ENCODE measurements around the gene ALG12. TPM values are rescaled to one million over a fixed set of nuclear protein-coding genes. Genes with fewer than 3 reads are reported as not detected.

ALG12 gene
- total RNA-seq, 1 donor from 2014 or later = 11.2 TPM

DNA sequence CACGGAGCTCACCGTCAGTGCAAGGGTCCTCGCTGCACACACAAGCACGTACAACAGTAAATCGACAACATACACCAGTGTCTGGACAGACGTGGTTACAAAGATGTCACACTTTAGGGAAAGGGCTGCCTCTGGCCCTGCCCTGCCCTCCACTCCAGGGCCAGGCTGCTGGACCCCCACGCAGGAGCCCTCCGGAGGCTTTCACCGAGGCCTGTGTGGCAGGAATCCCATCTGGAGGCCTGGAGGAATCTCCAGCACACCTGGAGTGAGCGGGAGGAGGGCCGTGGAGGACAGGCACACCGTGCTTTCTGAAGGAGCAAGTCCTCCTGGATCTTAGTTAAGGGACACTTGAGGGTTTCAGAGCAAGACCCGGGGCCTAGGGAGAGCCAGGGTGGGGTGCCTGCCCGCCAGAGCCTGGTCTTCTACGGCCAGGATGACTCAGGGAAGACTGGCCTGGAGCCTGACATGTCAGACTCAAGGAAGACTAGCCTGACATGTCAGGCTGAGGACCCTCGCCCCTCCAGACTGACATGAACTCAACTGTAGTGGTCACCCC, 40.2 kb upstream of the ALG12 start:
- DNase-seq (ENCODE audit: low read depth in 2 of 2) = no peak

DNA sequence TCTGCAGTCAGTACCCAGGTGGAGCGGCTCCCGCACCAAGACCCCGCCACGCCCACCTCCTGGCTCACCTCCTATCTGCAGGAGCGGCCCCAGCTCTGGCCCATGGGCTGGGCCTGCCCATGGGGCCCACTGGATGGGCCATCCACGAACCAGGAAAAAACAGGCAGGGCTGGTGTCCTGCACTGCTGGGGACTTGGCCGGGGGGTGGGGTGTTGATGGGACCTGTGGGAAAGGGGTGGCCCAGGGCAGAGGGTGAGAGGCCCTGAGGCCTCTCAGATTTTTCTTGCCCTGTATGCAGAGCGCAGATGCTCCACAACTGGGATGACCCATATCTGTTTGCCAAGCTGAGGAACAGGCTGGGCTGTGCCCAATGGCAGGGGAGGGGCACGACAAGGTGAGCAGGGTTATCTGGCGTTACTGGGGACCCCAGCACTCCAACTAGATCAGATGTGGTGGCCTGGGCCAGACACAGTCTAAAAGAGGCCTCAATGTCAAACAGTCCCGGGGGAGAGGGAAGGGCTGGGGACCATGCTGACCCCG, 39.7 kb upstream of the ALG12 start:
- no peak for DNase-seq (ENCODE audit: low read depth in 2 of 2)

DNA sequence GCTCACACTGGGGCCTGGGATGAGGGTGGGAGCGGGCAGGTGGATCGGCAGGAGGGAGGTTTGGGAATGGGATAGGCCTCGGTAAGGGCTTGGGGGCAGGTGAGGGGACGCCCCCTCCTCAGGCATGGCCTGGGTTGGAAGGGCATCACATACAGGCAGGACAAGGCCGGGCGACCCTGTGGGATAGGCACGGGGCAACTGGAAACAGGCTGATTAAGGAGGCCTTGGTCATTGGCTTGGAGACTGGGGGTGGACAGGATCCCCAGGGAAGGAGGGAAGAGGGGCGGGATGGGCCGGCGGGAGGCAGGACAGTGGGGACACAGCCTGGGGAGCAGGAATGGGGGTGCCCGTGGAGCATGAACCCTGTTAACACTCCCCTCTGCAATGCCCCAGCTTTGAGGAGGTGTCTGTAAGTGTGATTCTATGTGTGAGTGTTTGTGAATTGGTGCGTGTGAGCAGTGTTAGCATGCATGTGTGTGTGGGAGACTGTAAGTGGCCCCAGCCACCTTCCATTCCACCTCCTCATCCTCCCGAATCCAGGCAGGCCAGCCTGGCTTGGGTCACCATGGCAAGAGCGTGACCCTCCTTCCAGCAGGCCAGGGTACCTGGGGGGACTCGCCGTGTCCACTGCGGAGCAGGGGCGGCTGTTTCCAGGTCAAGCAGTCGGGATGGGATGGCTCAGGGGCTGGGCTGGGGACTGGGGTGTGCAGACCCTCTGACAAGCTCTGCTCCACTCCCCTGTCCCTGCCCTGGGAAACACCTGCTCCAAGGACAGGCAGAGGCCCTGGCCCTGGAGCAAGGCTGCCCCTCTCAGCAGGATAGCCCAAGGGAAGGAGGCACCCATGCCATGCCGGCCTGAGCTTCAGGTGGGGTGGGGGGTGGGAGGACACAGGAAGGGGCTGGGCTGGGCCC, 38.9 kb upstream of the ALG12 start:
- DNase-seq (ENCODE audit: low read depth in 2 of 2) = no peak

DNA sequence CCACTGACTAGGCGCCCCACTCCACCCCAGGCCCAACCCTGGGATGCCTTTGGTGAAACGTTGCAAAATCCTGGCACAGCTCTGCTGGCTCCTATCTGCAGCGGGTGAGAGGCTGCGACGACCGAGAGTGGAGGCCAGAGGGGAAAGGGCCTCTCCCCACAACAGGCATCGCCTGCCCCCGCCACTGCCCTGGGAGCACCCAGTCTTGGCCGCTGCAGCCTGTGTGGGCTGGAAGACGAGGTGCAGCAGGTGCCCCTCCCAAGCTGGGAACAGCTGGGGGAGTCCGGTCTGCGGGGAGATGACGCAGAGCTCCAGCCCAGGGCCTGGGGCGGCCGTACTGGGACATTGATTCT, 38.2 kb upstream of the ALG12 start:
- DNase-seq (ENCODE audit: low read depth in 2 of 2) = no peak

DNA sequence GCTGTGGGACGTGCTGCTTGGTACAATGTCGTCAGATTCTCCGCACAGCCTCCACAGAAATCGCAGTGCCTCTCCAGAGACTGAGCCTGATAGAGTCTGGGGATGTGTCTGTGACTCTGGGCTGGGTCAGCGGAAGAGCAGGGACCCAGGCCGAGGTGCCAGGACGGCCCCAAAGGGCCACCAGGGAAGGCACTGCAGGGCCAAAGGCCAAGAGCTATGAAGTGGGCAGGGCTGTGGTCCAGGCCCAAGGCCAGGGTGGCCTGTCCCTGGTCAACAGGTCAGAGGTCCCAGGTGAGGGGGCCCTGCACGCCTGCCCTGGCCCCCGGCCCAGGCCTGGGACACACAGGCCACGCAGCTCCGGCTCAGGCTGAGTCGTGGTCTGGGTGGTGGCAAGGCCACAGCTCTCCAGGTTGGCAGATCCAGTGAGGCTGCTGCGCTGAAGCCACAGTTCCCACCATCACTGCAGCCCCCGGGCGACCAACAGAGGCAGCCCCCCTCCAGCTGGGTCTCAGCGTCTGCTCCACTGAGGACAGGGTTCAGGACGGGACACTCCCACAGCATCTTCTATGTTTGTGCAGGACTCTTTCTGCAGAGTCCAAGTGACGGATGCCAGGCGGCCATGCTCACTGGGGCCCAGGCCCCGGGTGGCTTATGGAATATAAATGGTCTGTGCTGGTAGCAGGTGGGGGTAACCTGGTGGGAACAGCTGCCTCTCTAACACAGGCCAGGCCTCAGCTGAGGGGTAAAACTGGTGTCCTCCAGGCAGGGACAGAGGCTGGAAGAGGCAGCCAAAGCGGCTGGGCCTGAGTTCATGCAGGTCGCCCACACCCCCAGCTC, 37.6 kb upstream of the ALG12 start:
- no peak for DNase-seq (ENCODE audit: low read depth in 2 of 2)

DNA sequence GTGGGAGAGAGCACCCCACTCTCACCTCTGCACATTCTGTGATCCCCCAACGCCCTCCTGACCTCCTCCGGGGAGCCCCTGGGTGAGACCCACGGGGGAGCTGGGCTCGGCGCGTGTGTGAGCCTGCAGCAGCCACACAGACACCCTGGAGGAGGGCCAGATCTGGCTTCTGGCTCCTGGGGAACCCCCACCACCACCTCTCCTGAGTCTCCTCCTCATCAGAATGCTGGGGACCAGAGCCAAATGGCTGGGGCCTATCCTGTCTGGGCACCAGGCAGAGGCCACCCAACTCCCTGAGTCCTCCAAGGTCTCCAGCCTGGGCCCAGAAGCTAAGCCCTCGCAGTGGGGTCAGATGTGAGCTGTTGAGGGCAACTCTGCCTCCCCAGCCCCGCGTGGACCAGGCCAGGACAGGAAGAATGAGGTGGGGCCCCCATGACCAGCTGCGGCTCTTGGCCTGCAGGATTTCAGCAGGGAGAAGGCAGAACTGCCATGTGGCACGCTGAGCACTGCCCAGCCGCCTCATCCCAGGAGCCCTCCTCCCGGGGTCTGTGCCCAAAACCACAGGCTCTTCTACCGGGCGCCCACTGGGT, 36.8 kb upstream of the ALG12 start:
- no peak for DNase-seq (ENCODE audit: low read depth in 2 of 2)

DNA sequence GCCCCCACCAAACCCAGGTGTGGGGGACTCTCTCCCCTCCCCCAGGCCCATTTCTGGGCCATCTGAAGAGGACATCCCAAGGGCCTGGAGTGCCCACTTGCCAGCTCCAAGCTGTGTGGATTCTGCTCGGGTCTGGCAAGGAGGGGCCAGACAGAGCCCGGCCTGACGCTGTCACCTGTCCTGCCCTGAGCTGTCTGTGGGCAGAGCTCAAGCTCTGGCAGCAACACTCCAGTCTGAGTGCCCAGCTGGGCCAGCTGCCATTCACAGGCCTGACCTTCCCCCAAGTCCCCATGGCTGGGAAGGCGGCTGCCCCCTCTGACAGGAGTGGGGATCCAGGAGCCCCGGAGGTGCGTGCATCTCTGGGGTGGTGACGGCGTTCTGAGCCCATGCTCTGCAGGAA, 36.1 kb upstream of the ALG12 start:
- no peak for DNase-seq (ENCODE audit: low read depth in 2 of 2)

DNA sequence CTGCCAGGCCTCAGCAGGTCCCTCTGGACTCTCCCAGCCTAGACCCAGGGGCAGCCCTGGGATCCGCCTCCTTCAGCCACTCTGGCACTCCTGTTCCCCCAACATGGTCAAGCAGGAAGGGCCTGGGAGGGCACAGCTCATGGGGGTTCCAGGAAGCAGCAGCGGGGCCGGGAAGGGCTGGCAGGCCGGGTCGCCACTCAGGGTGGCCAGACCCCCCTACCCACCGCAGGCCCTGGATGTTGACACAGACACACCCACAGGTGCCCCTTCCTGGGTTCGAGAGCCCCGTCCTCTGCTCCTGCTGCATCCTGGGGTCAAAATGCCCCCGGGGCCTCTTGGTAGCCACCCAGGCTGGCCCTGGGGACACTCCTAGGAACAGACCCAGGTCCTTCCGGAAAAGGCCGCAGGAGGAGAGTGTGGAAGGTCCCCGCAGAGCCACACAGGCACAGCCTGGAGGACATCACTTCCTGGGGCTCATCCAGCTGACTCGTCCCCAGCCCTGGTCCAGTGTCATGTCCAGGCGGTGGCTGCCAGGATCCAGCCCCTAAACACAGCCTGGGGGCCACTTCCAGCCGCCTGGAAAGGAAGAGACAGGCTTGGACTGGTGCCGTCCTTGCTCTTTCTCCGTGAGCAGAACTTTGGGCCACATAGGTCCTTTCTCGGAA, 35.6 kb upstream of the ALG12 start:
- no peak for DNase-seq (ENCODE audit: low read depth in 2 of 2)

DNA sequence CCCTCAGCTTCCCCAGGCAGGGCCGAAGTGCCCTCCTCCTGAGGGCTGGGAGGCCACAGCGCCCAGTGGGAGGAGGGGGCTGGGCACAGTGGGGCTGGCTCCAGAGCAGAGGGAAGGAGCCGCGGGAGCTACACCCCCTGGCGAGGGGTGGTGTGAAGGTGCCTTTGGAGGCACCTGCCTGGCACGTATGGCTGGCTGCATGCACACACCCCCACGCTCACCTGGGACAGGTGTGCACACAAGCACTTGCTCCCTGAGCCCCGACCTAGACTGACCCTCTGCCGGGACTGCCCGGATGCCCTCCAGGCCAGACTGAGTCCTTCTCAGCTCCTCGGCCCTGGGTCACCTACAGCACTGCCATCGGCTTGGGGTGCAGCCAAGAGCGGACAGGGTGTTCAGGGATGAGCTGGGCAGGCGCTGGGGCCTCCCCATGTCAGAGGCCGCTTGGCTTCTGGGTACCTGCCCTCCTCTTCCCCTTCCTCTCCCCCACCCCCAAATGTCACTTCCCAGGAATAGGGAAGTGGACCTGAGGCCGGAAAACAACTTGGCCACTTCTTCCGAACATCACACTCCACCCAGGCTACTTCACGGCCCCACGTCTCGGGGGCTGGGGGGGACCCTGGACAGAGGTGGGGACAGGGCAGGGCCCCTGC, 34.9 kb upstream of the ALG12 start:
- DNase-seq (ENCODE audit: low read depth in 2 of 2) = no peak

DNA sequence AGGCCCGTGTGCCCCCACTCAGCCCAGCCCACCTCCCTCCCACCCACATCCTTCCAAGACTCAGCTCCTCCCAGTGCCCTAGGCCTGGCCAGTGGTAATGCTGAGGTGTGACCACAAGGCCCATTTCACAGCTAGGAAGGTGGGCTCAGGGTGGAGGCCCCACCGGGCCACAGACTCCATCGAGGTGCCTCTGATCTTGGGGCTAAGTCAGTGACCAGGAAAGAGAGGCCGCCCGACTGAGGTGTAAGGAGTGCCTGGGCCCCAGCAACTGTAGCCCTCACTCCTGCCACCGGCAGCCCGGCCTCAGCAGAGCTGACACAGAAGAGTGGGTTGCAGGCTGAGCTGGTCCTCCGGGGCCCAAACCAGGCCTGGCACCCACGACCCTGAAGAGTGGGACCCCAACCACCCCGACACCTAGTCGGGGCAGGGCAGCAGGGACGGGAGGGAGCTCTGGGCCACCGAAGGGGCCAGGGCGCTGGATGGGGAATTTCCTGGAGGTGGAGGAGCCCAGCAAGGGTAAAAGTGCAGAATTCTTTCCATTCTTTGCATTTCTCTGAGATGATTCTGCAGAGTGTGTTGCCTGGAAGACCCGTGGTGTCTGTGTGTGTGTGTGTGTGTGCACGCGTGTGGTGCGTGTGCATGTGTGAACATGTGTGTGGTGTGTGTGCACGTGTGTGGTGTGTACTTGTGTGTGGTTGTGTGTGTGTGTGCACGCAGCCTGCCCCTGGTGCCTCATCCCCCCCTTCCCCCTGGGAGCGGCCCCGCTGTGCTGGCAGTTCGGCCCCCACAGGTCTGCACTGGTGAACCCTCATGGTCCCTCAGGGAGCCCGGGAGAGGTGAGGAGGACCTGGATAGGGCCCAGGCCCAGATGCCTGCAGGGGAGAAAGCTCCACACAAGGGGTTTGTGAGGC, 34.0 kb upstream of the ALG12 start:
- no peak for DNase-seq (ENCODE audit: low read depth in 2 of 2)

DNA sequence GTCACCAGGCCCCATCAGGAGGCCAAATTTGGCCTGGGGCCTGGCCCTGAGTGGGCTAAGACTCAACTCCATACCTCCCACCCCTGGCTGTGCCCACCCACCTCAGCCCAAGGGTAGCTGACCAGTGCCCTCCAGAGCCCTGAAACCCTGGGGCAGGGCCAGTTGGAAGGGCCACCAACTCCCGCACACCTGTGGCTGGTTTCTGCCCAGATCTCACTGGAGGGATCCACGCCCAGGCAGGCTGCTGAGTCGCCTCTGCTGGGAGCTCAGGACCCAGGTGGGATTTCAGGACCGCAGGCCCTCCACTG, 33.4 kb upstream of the ALG12 start:
- no peak for DNase-seq (ENCODE audit: low read depth in 2 of 2)

DNA sequence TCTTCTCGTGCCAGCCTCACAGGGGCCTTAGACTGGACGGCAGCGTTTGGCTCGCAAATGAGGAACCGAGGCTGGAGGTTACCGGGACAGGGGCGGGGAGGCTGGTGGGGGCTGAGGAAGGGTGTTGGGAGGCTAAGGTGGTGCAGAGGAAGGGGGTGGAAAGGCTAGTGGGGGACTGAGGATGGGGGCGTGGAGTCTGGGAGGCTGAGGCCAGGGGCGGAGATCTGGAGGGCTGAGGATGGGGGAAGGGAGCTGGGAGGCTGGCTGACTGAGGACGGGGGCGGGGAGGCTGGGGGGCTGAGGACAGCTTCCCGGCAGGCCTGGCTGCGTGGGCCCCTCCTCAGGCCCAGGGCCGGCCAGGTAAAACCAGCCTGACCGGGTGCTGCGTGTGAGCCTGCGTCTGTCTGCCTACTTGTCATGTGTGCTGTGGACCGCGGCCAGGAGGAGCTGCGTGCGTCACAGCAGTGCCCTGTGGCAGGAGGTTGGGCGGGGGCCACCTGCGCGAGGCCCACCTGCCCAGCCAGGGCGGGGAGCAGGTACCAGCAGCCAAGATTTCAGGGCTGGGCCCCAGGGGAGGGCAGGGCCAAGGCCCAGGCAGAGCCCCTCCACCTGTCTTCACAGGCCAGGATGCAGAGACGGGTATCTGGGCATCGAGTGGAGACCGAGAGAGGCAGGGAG, 32.9 kb upstream of the ALG12 start:
- no peak for DNase-seq (ENCODE audit: low read depth in 2 of 2)

DNA sequence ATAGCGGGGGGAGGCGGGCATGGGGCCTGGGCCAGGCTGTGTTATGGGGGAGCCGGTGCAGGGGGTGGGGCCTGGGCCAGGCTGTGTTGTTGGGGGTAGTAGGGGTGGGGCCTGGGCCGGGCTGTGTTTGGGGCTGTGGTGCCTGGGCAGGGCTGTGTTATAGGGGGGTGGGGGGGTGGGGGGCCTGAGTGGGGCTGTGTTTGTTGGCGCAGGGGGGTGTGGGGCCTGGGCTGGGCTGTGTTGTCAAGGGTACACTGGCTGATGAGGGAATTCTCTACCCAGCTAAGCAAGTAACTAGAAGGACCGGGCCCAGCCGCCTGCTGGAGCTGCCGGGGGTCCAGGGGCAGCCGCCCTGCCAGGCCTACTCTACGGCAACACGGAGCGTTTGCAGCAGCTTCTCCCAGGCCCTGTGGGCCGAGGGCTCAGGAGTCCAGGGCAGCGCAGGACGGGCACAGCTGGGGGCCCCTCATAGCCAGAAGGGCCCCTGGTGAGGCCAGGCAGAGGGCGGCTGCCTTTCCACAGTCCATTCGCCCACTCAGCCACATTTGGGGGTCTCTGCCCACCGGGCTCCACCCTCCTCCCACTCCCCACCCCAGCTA, 32.3 kb upstream of the ALG12 start:
- DNase-seq (ENCODE audit: low read depth in 2 of 2) = no peak

DNA sequence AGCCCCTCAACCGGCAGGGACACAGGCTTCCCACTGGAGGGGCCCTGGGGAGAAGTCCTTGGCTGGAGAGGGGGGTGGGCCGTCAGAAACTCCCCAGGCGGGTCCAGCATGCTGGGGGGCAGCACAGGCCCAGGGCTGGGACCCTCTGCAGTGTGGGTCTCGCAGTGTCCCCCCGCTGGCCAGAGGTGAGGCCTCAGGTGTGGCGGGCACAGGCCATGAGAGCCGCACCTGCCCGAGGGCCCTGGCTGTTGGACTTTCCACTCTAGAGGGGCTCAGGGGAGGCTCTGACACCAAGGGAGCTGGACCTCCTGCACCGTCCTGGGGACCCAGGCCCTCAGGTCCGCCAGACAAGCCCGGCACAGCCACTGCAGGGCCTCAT, 31.7 kb upstream of the ALG12 start:
- DNase-seq (ENCODE audit: low read depth in 2 of 2) = no peak

DNA sequence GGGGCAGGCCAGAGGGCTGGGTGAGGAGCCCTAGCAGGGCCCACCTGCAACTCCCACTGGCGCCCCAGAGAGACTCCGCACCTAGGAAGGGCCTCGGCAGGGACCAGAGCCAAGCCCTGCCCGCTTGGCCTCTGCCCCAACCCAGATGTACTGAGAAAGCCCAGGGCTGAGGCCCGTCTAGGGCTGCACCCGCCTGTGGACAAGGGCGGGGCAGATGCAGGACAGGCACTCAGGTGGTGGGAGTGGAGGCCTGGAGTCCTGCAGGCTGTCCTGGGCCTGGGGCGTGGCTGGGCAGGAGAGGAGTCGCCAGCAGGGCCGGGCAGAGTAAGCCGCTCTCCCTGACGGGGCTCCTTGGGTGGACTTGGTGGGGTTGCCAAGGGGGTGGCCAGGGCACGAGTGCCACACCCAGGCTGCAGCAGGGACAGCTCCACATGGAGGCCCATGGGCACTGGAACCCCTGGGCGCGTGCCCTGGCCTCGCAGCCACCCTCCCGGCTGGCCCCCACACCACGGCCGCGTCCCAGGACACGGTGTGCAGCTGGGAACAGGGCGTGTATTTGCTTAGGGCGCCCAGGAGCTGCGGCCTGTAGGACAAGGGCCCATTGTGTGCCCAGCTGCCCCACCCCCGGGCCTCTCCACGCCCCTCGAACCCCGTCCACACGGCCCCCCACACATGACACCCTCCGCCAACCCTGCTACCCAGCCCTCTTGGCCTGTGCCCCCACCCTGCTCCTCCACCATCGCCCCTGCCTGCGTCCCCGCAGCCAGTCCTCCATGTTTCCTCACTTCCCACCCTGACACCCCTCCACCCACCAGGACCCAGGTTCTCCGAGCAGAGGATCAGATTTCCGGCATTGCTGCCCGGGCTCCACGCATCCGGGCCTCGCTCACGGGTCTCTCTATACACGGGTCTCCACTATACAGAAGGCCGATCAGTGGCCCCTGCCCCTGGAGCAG, 31.0 kb upstream of the ALG12 start:
- DNase-seq (ENCODE audit: low read depth in 2 of 2) = no peak

DNA sequence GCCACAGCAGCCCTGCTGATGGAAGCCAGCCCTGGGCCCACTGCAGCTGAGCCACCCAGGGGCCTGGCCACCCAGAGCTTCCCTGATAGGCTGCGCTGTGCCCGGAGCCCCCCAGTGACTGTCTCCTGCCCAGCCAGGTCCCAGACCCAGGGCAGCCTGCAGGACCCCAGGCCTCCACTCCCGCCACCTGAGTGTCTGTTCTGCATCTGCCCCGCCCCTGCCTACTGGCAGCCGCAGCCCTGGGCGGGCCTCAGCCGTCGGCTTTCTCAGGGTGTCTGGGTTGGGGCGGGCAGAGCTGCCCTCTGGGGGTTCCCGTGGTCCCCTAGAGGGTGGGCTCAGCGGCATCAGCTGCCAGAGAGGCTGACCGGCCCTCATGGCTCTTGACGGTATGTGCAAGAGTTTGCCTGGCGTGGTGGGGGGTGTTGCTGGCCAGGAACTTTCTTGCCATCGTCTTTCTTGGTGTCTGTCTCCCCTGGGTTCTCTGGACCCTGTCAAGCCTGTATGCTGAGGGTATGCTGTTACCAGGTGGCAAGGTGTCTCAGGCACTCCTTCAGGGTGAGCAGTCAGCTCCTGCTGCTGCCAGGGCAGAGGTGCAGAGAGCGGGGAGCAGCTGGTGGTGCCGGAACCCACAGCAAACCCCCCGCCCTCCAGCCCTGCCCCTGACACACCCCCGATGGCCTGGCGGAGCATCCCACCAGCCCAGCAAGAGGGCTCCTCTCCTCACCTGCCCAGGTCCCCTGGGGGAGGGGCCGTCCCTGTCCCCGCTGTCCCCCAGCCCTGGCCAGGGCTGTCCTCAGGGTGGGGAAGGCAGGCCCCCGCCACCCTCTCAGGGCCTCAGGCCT, 30.1 kb upstream of the ALG12 start:
- no peak for DNase-seq (ENCODE audit: low read depth in 2 of 2)

DNA sequence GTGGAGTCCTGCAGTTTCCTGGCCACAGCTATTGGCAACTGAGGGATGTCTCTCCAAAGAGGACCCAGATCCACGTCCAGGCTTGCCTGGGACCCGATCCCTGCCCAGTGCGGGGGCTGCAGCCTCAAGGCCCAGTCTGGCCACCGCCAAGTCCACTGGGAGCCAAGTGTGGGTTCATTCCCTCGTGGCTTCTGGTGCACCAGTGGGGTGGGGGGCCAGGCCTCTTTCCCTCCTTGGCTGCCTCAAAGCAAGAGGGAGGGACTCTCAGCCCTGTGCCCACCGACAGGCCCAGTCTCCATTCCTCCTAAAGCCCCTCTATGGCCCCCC, 29.0 kb upstream of the ALG12 start:
- no peak for DNase-seq (ENCODE audit: low read depth in 2 of 2)
